HTR-8/SVneo (cell line): Measurements from ENCODE around the gene NUMA1.

ENCODE experiments used
- DNase-seq: peaks from one replicate; pipeline ENCODE4 v3.0.0; 2011; ENCODE audit warnings: low spot score, mixed read lengths; ENCODE audit not compliant: insufficient read length
- FAIRE-seq: peaks from 2 replicates; lab custom pipeline; 2011; peaks lifted over from hg19 to GRCh38; lab: Jason Lieb, UNC

The NUMA1 gene

GRCh38 chr11:72070491-72070890 is 9.9 kb downstream of the NUMA1 start:
- no peak for FAIRE-seq
- no peak for DNase-seq

GRCh38 chr11:72069787-72070251 is 10.5 kb downstream of the NUMA1 start:
- peak; percentile 93 for FAIRE-seq

GRCh38 chr11:72069200-72069599 is 11.1 kb downstream of the NUMA1 start:
- DNase-seq (no peak), FAIRE-seq (no peak)

More at GRCh38 chr11:72069787-72070251, 10.5 kb downstream of the NUMA1 start:
- peak; percentile 84 for DNase-seq

DNA sequence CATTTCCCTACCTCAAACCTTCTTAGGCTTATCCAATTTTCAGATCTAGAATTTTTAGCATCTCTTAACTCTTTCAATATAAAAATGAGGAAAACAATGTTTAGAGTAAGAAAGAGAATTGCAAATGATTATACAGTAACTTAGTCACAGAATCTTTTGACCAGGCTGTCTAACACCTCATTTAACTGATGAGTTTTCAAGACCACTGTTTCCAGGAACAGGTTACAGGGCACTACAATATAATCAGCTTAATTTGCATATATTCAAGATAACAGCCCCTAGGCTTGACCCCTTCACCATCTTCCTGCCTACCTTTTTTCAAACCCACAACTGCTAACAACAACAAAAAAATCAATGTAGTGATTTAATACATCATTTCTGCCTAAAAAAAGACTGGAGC is 12.7 kb downstream of the NUMA1 start:
- no peak for DNase-seq
- no peak for FAIRE-seq

- FAIRE-seq (no peak), DNase-seq (no peak)
Measured at GRCh38 chr11:72067266-72067665, 13.1 kb downstream of the NUMA1 start.

DNA sequence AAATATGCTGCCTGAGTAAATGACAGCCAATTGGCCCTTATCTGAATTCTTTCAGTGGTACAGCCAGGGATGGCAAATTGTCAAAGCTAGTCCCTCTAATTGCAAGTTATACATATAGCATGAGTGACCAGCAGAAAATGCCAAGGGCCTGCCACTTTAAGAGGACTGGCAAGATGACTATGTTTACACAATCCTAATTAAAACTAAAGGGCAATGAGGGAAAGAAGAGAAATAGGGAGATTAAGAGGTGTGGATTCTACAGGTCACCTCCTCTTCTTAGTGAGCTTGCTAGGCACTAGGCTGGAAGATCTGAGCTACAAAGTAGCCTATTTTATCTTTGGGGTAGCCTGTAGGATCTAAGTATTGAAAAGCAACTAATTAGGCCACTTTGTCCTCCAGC is 13.5 kb downstream of the NUMA1 start:
- FAIRE-seq (no peak), DNase-seq (no peak)

DNA sequence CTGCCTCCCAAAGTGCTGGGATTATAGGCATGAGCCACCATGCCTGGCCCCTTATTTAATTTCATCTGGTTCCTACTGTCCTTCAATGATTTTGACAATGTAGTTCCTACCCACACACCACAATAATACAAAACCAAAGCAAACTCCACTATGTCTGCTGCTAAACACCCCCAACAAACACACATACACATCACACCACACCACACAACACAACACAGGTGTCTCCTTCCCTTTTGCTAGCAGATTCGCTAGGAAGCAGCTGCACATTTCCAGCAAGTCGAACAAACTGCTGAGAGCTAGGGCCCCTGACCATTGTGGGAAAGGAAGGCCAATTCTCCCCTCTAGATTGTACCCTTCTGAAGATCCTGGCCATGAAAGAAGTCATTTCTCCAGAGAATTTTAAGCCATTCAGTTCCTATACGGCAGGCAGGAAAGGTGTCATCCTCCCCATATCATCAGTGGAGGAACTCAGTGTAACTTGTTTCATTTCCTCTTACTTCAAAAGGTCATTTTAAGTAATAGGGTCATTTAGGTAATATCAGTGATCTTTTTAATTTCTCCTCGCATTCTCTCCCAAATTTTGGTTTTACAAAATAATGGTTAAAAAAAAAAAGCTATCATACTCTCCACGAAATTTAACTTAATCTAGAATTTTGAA is 18.5 kb downstream of the NUMA1 start:
- DNase-seq, result no peak
- no peak for FAIRE-seq

DNA sequence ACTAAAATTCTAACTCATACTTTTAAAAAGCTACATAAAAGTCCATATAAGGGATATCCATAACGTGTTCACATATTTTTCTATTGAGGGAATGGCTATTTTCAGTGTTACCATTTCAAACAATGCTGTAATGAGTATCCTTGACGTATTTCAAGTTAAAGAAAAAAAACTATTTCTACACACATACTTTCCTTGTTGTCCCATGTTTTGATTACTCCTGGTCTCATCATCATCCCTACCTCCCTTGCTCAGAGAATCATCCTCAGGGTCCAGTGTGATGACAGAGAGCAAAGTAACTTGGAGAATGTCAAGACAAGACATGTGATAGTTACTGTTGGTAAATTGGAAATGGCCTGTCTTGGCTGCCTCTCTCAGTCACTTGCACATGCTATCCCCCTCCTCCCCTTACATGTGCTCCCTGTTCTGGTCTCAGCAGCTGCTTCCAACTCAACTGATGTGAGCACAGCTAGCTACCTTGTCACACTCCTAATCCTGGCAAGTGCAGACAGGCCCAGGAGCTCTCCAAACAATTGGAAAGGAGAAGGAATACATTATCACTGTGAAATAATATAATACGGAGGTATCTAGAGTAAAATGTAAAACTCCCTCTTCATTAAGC is 21.8 kb downstream of the NUMA1 start:
- DNase-seq (no peak), FAIRE-seq (no peak)

DNA sequence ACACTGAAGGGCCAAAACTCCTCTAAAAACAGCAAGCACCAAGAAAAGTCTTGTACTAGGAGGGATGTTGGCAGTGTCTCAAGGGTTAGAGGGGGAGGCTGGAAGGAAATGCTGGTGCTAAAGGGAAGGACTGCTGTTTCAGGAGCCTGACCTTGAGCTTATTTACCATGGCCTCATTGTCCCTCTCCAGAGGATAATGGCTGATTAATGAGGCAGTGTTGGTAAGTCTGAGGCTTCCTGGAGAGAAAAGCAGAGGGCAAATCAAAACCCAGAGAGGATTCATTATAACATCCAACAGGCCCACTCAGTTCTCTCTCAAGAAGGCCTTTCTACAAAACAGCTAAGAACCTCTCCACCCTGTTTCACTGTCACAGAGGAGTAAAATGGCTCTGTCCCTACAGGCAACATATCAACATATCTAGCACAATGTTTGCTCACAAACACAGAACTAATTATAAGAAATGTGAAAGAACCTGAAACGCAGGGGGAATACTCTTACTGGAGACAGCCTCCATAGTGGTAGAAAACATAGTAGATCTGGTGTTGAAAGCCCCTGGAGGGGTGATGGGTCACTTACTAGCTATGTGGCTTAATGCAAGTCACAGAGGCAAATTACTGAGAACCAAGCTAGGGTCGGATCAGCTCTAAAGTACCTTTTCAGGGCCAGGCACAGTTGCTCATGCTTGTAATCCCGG is 31.4 kb downstream of the NUMA1 start:
- FAIRE-seq (no peak), DNase-seq (no peak)

DNA sequence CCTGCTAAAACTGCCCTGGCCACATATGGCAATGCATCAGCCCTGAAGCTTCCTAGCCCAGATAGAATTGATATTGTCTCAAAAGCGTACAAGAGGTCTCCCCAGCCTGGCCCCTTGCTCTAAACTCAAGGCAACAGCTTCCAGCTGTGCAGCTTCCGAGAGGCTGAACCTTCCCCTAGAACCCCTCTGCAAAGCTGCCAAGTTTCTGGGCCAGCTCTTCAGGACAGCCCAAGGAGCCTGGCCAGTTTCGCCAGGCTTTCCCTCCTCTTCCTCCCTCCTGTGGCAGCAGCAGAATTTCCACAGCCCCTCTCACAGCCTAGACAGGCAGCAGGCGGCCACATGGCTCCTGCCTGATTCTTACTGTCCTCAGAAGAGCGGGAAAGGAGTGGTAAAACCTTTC is 34.5 kb downstream of the NUMA1 start:
- FAIRE-seq (no peak), DNase-seq (no peak)

DNA sequence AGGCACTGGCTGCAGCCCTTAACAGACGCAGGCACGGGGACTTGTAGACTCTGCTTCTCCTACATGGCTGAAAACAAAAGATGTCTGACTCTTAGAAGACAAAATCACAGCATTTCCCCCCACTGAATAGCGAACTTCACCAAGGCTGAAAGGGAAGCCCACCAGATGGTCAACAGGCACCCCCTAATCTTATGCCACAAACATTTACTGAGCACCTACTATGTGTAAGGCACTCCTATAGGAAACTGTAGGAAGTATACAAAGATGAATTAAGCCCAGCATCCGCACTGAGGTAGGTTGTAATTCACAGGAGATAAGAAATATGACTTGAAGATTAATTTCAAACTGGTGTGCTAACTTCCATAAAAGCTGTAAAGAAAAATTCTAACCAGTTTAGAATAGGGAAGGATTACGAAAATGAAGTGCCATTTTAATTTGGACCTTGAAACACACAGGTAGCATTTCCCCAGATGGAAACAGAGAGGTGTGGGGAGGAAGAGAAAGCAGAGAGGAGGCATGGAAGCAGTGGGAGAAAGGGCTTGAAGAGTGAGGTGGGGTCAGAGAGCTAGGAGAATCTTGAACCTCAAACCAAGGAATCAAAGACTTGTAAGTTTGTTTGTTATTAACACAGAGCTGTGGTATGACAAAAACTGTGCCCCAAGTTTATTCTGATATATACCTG is 38.1 kb downstream of the NUMA1 start:
- no peak for DNase-seq
- no peak for FAIRE-seq

DNA sequence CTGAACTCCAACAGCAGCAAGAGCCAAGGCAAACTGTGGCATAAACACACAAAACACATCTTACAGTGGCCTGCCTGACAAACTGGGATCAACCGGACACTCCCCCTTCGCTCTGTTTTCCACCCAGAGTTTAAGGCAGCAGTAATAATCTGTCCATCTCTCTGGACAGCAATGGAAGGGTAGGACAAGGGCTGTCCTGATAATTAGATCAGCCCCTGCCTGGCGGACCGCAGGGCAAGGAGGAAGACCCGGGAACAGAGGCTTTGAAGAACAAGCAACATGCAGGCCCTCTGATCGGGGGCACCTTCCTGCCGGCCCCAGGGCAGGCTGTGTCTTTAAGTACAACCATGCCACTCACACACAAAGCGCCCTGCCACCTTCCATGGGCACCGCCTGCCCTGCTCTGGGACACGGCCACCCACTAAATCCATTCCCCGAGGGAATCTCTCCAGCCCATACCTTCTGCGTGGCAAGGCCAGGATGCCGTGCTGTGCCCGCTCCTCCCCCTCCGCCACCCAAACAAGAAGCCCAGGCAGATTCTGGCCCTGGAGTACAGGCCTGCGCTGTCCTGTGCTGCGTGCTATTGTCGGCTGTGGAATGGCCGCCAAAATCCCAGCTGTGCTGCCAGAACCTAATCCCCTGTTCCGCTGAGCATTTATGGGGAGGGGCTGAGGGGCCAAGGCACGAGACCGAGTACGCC is 38.8 kb downstream of the NUMA1 start:
- DNase-seq, result peak; percentile 49
- no peak for FAIRE-seq

- FAIRE-seq (peak; percentile 44), DNase-seq (peak; percentile 91)
Measured at GRCh38 chr11:72040491-72041363, 39.6 kb downstream of the NUMA1 start.

DNA sequence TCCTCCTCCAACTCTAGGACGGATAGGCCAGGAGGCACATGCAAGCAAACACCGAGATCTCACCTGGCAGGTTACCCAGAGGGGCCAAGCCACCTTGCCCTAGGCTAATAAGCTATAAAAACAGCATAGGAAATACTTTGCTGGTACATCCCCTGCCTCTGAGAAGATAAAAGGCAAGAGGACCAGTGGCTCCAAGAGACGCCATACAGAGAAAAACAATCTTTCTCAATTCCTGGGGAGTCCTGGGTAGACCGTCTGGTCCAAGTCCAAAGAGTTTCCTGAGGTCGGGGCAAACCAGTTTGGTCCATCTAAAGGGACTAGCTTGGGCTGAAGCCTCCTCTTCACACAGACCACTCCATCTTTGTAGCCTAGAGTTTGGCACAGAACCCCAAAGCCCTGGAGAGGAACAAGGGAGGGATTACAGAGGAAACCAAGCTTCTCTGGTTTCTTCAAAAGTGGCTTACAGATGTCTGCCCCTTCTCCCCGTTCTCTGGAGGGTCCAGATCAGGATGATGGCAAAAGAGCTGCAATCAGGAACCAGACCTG is 40.4 kb downstream of the NUMA1 start:
- DNase-seq (no peak), FAIRE-seq (no peak)

GRCh38 chr11:72039031-72039855 is 41.1 kb downstream of the NUMA1 start:
- DNase-seq, result no peak
- no peak for FAIRE-seq

DNA sequence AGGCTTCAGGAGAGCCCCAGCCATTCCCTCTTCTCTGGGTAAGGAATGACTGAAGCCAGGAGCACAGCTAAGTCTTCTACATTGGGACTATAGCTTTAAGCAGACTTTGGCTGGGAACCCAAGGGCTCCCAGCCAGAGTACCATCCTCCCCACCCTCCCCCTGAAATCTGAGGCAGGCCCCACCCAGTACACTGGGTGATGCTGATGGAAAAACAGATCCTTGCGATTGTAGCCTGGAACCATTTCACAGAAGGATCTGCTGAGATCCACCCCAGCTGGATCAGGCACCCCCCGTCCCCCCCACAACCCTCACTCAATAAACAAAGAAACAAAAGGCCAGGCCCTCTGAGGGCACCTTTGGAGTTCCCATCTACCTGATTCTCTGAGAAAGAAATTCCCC is 41.9 kb downstream of the NUMA1 start:
- FAIRE-seq (no peak), DNase-seq (no peak)

- FAIRE-seq (no peak), DNase-seq (no peak)
Measured at GRCh38 chr11:72037554-72038311, 42.6 kb downstream of the NUMA1 start.

GRCh38 chr11:72036687-72037086 is 43.7 kb downstream of the NUMA1 start:
- no peak for DNase-seq
- no peak for FAIRE-seq
